Transverse colon (tissue), 4 donors: ENCODE measurements around the gene GPR83.

Experiments
- POLR2A ChIP-seq: fragments of 450-650 bp; IDR thresholded peaks from one replicate; pipeline ENCODE4 v1.6.1; 2016; ENCODE audit warnings: antibody characterized with exemption, mild to moderate bottlenecking, moderate library complexity
- POLR2AphosphoS5 ChIP-seq, 3 donors: sonication (generic); formaldehyde crosslinking; IDR thresholded peaks; one replicate each; pipeline ENCODE4 v1.6.1; 2016; ENCODE audit warnings: antibody characterized with exemption in 3 of 3
- TF ChIP-seq, protein P1 (sequence below), 5 experiments: fragments of 200-600 bp in 3 of 5; fragments of 450-650 bp in 2 of 5; sonication (generic) in 3 of 5; IDR thresholded peaks; 1 replicate in 2 of 5; 2 replicates in 3 of 5; pipeline ENCODE4 v1.5.1; 2016 to 2017; ENCODE audit warnings: antibody characterized with exemption in 5 of 5, inconsistent platforms in 3 of 5, mild to moderate bottlenecking in 2 of 5, moderate library complexity in 1 of 5

DNA sequence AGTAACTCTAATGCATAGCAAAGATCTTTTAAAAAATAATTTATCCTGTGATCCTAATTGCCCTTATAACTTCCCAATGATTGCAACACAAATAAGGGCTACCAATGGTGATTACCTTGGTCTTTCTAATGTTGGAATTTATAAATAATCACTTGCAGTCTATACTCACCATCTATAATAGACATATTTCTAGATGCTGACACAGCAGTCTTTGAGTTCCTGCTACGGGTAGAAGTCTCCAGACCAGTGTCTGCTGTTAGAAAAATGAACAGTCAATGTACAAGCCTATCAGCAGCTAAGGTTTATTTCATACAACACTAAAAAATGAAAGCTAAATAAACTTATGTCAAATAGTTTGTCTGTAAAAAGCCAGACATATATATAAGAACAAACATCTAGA is 44.4 kb upstream of the GPR83 start:
- TF ChIP-seq POLR2A (no peak), POLR2AphosphoS5 (IDR thresholded peaks at IDR 0.05) (no peak)
- TF ChIP-seq, protein P1, sequence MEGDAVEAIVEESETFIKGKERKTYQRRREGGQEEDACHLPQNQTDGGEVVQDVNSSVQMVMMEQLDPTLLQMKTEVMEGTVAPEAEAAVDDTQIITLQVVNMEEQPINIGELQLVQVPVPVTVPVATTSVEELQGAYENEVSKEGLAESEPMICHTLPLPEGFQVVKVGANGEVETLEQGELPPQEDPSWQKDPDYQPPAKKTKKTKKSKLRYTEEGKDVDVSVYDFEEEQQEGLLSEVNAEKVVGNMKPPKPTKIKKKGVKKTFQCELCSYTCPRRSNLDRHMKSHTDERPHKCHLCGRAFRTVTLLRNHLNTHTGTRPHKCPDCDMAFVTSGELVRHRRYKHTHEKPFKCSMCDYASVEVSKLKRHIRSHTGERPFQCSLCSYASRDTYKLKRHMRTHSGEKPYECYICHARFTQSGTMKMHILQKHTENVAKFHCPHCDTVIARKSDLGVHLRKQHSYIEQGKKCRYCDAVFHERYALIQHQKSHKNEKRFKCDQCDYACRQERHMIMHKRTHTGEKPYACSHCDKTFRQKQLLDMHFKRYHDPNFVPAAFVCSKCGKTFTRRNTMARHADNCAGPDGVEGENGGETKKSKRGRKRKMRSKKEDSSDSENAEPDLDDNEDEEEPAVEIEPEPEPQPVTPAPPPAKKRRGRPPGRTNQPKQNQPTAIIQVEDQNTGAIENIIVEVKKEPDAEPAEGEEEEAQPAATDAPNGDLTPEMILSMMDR (IDR thresholded peaks at IDR 0.05) = no peak
